ENCODE data around the gene TXLNA. TPM values are rescaled to one million over a fixed set of nuclear protein-coding genes. Genes with fewer than 3 reads are reported as not detected.

The TXLNA gene
- total RNA-seq, 3 donors from 2014 or later: 31.0 to 45.2 (median 39.3) TPM

GRCh38 chr1:32199717-32200072 is 20.2 kb downstream of the TXLNA start:
- ATAC-seq (no peak), DNase-seq (peak in 1 of 3 donors; percentile 62)
- Histone ChIP-seq H3K9me3 (no peaks in the 10 kb centered on the region), H3K36me3 (ENCODE audit: low read depth) (no peaks in the 10 kb centered on the region), H3K4me3 (no peak overlapping the region), H3K4me1 (ENCODE audit: low read depth) (peaks cover 7% of the 10 kb centered on the region)
- intact Hi-C loops (cut with DNase I, micrococcal nuclease): no loop called here
- TF ChIP-seq CTCF (IDR thresholded peaks at IDR 0.05): no peak

- Histone ChIP-seq H3K9me3 (no peaks in the 10 kb centered on the region), H3K4me1 (ENCODE audit: low read depth) (peaks cover 11% of the 10 kb centered on the region), H3K36me3 (ENCODE audit: low read depth) (no peaks in the 10 kb centered on the region), H3K4me3 (peak within 1 kb of the TSS; percentile 18)
- ATAC-seq (peak; percentile 49), DNase-seq (peak; percentile 59 to 80 (median 68))
- intact Hi-C loops (cut with DNase I, micrococcal nuclease): no loop called here
- TF ChIP-seq CTCF (IDR thresholded peaks at IDR 0.05): no peak
These were observed 20.9 kb downstream of the TXLNA start, which contains the start of gene CCDC28B for GRCh38 chr1:32200226-32201010. CCDC28B (plus strand) TSS chr1:32200595; CDS start chr1:32201936, 1,341 bp downstream.

DNA sequence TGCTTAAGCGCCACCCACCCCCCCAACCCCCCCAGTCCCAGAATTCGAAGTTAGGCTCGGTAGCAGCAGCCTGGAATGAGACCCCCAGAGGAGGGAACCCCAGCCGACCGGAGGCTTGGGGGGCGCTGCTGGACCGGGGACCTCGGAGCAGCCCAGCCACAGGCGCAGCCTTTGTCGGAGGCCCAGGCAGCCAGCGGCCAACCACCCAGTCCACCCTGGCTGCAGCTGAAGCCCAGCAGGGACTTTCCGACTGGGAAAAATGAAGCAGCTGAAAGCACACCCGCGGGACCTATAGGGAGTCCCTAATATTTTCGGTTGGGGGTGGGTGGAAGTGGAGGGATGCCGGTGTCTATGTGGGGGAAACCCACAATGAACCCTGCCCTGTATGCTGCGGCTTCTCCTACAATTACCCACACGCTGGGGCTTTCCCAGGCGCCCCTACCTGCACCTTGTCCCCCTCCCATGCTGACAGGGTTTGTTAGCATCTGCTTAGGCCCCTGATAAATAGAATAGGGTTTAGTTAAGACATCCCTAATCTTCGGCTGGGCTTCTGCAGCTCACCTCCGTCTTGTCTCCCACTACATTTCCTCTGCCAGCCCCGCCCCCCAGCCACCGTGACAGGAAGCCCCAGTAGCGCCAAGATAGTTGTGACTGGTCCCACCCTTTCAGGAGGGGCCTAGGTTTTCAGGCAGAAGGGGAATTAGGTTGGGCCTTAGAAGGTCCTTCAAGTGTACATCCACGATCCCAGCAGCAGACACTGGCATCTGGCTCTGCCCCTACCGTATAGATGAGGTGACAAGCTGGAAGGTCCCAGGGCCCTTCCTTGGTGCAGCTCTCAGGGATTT is 21.8 kb downstream of the TXLNA start:
- H3K4me1 ChIP-seq (ENCODE audit: low read depth): peaks cover 13% of the 10 kb centered on the region
- TF ChIP-seq CTCF (IDR thresholded peaks at IDR 0.05): no peak
- H3K4me3 ChIP-seq: peak overlapping the region; percentile 18
- DNase-seq (peak; percentile 77 to 89 (median 80)), ATAC-seq (peak; percentile 27)
- no peaks in the 10 kb centered on the region for H3K36me3 ChIP-seq (ENCODE audit: low read depth)
- intact Hi-C loops (cut with DNase I, micrococcal nuclease): no loop called here
- no peaks in the 10 kb centered on the region for H3K9me3 ChIP-seq

DNA sequence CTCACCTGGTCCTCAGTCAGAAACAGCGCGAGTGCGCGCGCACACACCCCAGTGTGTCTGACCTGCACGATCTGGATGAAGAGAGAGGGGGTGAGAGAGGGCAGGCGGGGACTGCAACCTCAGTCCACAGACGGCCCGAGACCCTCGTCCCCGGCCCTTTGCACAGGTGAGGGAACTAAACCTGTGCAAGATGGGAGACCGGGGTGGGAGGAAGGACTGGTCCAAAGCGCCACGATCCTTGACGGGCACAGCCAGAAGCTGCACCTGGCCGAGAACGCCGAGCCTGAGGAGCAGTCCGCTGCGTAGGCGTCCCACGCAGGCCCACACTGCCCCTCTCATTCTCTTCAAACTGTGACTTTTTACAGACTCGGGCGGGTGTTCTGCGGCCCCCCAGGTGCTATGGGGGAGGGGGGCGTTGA is 25.5 kb downstream of the TXLNA start:
- no peak for TF ChIP-seq CTCF (IDR thresholded peaks at IDR 0.05)
- Histone ChIP-seq H3K4me1 (ENCODE audit: low read depth) (peaks cover 22% of the 10 kb centered on the region), H3K4me3 (no peak overlapping the region), H3K9me3 (no peaks in the 10 kb centered on the region), H3K36me3 (ENCODE audit: low read depth) (no peaks in the 10 kb centered on the region)
- ATAC-seq (peak; percentile 13), DNase-seq (peak in 2 of 3 donors; percentile 55 to 62)
- intact Hi-C loops (cut with DNase I, micrococcal nuclease): no loop called here

DNA sequence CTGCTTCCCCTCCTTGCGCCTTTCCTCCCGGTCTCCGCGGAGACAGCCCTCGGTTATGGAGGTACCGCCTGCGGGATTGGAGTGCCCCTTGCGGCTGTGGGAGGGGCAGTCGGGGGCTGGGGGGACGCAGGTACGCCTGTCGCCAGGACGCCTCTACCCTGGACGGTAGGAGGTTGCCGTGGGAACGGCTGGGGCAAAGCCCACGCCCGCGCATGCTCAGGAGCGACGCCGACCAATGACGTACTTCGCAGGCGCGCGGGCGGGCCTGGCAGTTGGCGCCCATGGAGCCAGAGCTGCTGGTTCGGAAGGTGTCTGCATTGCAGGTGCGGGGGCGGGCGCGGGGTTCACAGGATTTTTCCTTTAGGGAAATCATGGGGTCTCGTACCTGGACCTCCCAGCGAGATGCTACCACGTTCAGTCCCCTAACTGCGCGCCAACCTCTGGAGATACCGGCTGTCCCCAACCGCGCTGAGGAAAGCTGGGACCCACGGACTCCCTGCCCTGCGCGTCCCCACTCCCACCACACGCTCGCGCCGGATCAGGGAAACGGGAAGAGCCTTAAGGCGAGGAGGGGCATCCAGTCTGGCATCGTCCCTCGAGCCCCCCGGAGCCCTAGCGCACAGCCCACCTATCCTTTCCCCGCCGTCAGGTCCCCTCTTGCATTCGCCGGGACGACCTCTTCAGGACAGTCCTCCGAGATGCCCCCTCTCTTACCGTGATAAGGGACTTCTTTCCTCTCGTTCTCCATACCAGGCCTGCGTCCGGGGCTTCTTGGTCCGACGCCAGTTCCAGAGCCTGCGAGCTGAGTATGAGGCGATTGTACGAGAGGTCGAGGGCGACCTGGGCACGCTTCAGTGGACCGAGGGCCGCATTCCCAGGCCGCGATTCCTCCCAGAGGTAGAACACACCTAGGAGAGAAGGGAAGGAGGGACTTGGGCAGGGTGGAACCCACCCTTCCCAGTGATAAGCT is 26.2 kb downstream of the TXLNA start, which contains the start of gene IQCC:
Gene IQCC (plus strand): TSS at position 271 of the 970 bp plus-strand sequence. CDS start 11 bp downstream, at position 282.
- intact Hi-C loops (cut with DNase I, micrococcal nuclease): no loop called here
- TF ChIP-seq CTCF (IDR thresholded peaks at IDR 0.05): no peak
- H3K36me3 ChIP-seq (ENCODE audit: low read depth): no peaks in the 10 kb centered on the region
- peak within 1 kb of the TSS; percentile 7 for H3K4me3 ChIP-seq
- peaks cover 22% of the 10 kb centered on the region for H3K4me1 ChIP-seq (ENCODE audit: low read depth)
- H3K9me3 ChIP-seq: no peaks in the 10 kb centered on the region
- DNase-seq (peak; percentile 89 to 92 (median 91)), ATAC-seq (peak; percentile 80)
